COLO668 (cell line): ENCODE measurements around the gene PPP1R13B.
A peak's percentile ranks its signal among the peaks of the same experiment; 100 is the strongest.
"Not testable (repeated sequence)": the region's sequence is repeated elsewhere in the genome, so short reads cannot be mapped to it uniquely, and the experiment has no call there.

Experiments
- DNase-seq: peaks from one replicate; lab custom pipeline; 2025; ENCODE audit not compliant: unreplicated experiment; lab: John Stamatoyannopoulos, UW

PPP1R13B gene

DNA sequence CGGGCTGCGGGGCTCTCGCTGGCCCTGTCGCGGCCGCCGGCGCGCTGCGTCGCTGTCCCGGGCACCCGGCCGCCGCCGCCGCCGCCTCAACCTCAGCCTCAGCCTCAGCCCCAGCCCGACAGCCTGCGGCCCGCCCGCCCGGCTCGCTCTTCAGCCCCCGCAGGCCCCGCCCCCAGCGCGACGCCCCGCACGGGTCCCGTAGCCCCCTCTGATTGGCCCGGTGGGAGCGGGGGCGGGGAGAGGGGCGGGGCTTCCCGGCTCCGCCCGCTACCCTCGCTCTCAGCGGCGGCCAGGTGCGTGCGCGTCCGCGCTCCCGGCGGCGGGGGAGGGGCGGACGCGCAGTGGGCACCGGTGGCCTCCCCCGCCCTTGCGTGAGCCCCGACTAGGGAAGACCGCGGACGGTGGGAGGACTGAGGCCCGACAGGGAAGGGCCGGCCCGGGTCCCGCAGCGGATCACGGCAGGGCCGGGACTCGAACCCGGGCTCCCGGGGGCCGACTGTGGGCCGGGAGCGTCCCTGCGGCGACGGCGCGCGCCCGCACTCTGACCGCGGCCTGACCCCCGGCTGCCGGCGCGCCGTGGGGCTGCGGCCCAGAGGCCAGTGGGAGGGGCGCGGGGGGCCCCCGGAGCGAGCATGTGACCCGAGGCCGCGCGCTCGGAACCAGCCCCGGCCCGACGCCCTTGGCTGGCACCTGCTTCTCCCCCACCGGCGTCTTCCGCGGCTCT is at the start of gene PPP1R13B:
Gene PPP1R13B (minus strand): TSS at position 125 of the 724 bp plus-strand sequence. CDS start 268 bp downstream, outside the sequence.
- peak; percentile 97 for DNase-seq

- no peak for DNase-seq
These were observed 49.2 kb upstream of the PPP1R13B start for GRCh38 chr14:103896578-103896977.

- DNase-seq = no peak
These were observed 47.3 kb upstream of the PPP1R13B start for GRCh38 chr14:103894723-103895059.

DNA sequence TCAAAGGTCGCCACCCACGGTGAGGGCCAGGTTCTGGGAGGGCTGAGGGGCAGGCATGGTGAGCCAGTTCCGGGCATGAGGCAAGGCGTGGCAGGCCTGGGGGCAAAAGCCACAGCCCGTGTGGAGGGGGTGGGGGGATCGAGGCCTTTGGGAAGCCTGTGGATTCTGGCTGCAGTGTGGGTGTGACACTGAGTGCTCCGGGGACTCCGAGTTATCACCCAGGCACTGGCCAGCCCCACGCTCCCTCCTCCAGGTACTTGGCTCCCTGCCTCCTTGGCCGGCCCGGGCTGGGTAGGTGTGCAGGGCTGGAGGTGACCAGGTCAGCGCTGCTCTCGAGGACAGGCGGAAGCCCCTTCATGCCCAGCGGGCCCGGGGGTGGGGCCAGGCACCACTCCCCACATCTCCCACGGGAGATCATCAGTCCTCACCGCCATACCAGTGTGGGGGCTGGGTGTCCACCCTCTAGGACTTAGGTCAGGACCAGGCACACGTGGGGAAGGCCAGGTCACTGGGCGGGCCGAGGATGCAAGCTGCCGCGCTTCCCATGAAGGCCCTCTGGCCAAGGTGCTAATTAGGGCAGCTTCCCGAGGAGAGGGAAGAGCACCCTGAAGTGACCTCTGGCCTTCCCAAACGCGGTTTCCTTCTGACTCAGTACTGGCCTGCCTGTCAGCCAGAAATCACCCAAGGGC is 46.8 kb upstream of the PPP1R13B start:
- DNase-seq = no peak

DNA sequence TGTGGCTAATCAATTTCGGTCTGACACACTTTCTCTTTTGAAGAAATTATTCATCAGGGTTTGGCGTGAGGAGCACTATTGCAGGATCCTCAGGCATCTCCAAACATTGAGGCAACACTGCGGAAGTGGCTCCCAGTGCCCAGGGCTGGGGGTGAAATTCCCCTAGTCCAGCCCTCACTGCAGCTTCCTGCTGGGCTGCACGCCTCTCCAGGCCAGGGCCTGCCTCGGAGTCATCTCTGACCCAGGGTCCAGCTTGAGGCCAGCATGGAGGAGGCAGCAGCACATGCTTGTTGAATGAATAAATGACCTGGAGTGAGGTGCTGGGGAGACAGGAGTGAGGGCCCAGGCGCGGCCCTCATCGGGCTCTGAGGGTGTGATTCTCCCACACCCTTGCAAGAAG is 44.9 kb upstream of the PPP1R13B start:
- no peak for DNase-seq

DNA sequence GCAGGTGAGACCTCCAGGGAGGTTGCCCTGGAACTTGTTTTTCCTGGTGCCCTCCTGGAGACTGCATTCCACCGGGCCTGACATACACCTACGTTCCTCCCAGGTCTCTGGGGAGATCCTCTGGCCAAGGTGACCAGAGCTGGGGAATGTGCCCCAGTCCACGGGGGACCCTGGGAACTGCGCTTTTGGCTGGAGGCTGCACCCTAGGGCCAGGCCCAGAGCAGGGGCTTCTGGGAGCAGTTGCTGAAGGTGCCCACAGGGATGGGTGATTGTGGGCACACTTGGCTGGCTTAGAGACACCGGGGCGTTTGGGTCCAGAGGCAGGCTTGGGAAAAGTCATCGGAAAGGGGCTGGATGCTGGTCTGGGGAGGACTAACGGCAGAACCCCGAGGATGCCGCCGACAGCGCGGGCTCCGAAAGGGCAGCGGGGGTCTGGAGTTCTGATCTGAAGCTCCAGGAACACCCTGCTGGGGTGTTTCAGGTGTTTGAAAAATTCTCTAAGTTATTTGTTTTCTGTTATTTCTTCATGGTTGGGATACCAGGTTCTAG is 44.4 kb upstream of the PPP1R13B start:
- no peak for DNase-seq

DNA sequence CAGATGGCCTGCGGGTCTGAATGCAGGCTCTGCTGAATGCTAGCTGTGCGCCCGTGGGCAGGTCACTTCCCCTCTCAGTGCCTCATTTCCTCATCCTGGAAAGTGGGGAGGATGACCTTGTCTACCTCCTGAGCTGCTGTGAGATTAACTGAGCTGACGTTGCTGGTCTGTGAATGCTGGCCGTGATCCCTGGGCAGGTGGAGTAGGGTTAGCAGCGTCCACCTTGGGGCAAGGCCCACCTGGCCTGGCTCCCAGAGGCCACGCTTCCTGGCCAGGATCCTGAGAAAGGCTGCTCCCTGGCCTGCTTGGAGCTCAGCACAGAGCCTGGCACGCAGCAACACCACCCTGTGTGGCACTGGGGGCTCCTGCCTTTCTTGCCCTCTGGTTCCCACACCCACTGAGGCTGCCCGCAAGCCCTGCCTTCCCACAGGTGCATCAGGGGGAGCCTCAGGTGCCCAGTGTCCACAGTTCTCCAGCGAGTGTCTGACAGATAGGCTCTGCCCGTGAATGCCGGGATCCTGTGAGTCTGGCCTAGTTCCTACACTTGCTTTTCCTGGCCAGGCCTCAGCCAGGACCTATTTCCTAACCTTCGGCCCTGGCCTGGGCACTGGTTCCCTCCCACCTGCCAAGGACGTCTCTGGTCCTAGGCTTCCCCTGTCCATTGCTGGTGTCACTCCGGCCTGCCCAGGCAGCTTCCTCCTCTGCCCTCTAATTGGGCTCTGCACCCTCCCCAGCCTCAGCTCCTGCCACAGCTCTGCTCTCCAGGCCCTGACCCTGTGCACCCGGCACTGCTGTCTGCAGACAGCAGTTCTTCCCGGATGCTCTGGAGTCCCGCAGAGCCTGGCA is 43.7 kb upstream of the PPP1R13B start:
- no peak for DNase-seq

DNA sequence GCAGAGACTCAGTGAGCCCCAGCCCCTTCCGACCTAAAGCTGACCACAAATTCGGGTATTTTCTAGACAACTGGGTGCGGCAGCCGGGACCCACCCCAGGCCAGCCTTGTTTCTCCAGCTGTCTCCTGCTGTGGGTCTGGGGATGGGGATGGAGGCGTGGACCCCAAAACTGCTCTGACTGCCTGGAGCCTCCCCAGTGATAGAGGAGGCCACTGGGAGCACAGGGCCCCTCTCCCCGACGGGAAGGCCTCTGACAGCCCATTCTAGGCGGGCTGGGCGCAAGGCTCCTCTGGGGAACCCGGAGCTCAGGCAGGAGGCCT is 42.6 kb upstream of the PPP1R13B start:
- no peak for DNase-seq

DNA sequence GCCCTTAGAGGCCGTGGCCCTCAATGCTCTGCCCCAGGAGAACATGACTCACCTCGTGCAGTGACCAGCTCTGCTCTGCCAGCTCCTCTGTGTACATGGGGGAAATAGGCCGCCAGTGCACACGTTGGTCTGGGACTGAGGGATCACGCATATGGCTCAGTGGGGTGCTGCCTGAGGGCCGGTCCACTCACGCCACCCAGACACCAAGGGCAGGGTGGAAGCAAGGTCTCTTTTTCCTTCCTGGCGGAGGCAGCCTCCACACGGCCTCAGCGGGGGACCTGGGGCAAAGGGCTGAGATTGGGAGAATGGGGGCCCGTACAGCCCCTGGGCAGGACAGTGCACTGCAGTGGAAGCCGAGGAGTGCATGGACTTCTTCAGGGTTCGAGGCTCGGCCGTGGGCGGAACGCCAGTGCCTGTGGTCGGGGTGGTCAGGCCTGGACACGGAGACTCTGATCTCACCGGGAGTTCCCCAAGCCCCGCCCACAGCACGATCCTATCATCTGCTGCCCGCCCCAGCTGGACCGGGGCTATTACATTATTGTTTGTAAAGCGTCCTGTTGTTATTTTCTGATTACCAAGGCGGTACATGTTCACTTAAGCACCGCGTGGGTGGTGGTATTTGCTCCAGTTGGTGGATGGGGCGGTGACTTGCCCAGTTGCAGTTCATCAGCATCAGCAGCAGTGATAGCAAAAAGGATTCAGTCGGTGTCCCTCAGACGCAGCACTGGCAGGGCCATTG is 42.1 kb upstream of the PPP1R13B start:
- DNase-seq = peak; percentile 57

- not testable (repeated sequence) for DNase-seq
These were observed 41.6 kb upstream of the PPP1R13B start for GRCh38 chr14:103889002-103889312.

DNA sequence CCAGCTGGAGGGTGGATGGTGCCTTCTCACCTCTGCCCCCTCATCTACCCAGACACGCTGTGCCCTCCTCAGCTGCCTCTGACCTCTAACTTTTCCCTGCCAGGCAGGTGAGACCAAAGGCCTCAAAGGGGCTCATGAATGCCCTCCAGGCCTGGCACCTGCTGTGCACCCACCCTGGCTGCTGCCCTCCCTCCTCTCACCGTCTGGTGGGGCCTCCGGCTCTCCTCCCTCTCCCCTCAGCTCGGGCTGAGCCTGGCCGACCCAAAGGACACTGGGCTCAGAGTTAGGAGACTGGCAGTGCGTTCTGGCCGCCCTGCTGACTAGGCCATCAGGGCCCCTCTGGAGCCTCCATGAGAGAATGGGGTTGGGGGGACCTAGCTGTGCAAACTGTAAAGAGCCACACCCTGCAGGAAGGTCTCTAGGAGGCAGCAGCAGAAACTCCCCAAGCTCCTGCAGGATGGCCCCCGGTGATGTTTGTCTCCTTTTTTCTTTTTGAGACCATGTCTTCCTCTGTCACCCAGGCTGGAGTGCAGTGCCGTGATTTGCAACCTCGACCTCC is 40.3 kb upstream of the PPP1R13B start:
- DNase-seq = no peak

DNA sequence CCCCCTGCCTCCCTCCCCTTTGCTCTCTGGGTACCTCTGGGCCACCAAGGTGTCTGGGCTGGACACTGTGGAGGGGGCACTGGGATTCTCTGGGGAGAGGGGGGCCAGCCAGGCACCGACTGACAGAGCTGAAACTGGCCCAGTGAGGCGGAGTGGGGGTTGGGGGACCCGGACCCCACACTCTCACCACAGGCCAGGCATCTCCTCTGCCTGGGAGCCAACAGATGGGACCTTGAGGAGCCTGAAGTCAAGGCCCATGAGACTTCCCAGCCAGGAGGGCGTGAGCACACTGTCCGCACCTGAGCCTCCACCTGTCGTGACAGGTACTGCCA is 39.8 kb upstream of the PPP1R13B start:
- no peak for DNase-seq

DNA sequence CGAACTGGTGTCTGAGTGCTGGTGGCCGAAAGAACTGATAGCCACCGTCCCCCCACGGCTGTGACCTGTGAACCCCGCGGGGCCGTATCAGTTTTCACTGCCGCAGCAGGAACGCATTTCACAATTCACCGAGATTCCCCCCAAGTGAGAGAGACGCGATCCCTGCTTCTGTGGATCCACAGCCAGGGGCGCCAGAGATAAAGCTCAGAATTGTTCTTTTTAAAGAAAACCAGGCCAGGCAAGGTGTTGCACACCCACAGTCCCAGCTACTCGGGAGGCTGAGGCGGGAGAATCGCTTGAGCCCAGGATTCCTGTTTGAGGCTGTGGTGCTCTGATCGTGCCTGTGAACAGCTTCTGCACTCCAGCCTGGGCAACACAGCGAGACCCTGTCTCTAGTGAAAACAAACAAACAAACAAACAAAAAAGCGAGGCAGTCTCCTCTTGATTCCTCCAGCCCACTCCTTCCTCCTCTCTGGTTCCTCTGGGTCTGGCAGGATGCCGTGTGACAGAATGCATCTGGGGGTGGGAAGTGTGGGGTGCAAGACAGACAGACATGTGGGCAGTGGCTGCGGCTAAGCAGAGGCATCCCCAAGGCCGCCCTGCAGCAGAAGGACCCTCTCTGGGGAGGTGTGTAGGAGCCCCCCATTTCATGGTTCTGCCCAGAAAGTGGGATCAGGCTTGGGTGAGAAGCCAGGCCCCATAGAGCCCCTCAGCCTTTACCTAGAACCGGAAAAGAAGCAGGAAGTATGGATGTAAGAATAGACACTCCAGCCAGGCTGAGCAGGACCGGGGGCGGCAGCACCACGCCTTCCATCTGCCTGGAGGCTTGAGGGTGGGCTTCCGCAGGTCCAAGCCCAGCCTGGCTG is 39.2 kb upstream of the PPP1R13B start:
- no peak for DNase-seq

- no peak for DNase-seq
These were observed 38.1 kb upstream of the PPP1R13B start for GRCh38 chr14:103885509-103885932.

GRCh38 chr14:103884854-103885253 is 37.5 kb upstream of the PPP1R13B start:
- DNase-seq = no peak

DNA sequence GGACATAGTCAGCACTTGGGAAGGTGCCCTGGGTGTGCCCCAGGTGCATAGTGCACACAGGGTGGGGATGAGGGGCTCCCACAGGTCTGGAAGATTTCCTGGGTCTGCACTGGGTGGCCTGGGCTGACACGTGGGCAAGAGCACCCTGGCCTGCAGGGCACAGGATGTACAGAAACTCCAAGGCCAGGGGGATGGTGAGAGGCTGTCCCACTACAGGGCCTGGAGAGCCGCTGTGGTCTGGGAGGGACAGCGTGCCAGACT is 35.8 kb upstream of the PPP1R13B start:
- no peak for DNase-seq

- no peak for DNase-seq
These were observed 35.3 kb upstream of the PPP1R13B start for GRCh38 chr14:103882503-103883262.

DNA sequence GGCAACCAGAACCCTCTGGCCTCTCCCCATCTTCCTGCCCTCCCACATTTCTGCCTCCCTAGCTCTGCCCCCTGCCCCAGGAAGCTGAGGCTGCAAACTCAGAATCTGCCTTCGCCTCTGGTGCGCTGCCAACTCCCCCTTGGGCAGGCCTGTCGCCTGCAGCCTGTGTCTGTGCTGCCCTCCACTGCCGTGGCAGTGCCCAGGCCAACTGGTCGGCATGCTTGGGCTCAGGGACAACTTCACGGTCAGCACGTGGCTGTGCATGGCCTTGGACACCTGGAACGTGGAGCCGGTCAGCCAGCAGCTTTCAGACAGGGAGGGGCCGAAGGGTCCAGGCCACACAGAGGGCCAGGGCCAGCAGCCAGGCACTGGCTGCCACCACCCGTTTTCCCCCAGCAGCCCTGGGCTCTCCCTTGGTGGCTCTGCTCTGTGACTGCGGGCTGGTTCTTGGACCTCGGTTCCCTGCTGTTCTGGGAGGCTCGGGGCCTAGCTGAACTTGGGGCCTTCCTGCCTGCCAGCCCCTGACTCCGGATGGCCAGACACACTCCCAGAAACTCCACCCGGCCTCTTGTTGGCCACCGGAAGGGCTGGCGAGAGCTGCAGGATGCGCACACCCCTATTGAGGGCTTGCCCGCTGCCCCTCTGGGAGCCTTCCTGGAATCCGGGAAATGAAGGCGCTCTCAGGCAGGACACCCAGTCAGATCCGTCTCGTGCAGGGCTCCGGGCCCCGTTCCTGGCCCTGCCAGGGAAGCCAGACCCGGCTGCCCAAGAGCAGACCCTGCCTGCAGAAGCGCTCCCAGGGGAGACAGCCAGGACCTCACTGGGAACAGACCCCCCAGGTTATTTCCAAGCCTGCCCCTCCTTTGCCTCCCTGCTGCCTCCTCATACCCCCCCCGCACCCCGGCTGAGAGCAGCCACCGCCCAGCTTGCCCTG is 34.2 kb upstream of the PPP1R13B start:
- no peak for DNase-seq
